Mucosa of rectum (tissue), 2 donors: ENCODE measurements around the gene MTMR1.

Experiments used
- H3K27ac ChIP-seq, 2 donors: one replicate each; pipeline ENCODE4 v1.7.0; 2013; ENCODE audit warnings: inconsistent platforms in 2 of 2, low read depth in 2 of 2, low read length in 2 of 2
- H3K27me3 ChIP-seq, 2 donors: one replicate each; pipeline ENCODE4 v1.7.0; 2013; ENCODE audit warnings: low read length in 2 of 2; ENCODE audit not compliant: control insufficient read depth in 2 of 2, insufficient read depth in 2 of 2
- H3K36me3 ChIP-seq, 2 donors: one replicate each; pipeline ENCODE4 v1.7.0; 2013; ENCODE audit warnings: low read length in 2 of 2; ENCODE audit not compliant: control insufficient read depth in 2 of 2, insufficient read depth in 2 of 2
- H3K4me1 ChIP-seq, 2 donors: one replicate each; pipeline ENCODE4 v1.7.0; 2013; ENCODE audit warnings: low read length in 2 of 2, mild to moderate bottlenecking in 1 of 2; ENCODE audit not compliant: control insufficient read depth in 2 of 2, insufficient read depth in 2 of 2
- H3K4me3 ChIP-seq, 2 donors: one replicate each; pipeline ENCODE4 v1.7.0; 2013; ENCODE audit warnings: low read length in 2 of 2
- H3K9ac ChIP-seq, 2 donors: one replicate each; pipeline ENCODE4 v1.7.0; 2013; ENCODE audit warnings: low read length in 2 of 2, low read depth in 1 of 2, mild to moderate bottlenecking in 1 of 2
- H3K9me3 ChIP-seq, 2 donors: one replicate each; pipeline ENCODE4 v1.7.0; 2013; ENCODE audit warnings: low read length in 2 of 2; ENCODE audit not compliant: control insufficient read depth in 2 of 2
- donor health status: healthy.
- donor health status: Normal muscosa, but diverticular disease.

The MTMR1 gene

DNA sequence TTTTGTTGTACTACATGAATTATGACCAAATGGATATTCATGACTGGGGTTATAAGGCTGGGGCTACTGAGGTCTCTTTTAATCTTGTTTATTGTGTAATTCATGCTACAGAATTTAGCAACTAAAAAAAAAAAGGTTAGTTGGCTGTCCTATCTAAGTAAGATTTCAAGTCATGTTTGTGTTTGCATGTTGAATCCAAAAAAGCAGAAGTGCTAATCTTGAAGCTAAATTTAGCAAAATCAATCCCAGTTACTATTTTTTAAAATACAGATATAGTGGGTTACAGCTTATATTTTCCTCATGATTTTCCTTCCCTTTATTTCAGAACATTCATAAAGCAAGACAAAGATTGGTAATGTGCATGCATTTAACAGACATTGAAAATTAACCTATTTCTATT lies 19.4 kb downstream of the MTMR1 start:
- Histone ChIP-seq H3K4me3 (no peak overlapping the region), H3K9me3 (no peaks in the 10 kb centered on the region), H3K9ac (no peak overlapping the region), H3K36me3 (no peaks in the 10 kb centered on the region), H3K4me1 (no peaks in the 10 kb centered on the region), H3K27ac (no peak overlapping the region), H3K27me3 (no peaks in the 10 kb centered on the region)

DNA sequence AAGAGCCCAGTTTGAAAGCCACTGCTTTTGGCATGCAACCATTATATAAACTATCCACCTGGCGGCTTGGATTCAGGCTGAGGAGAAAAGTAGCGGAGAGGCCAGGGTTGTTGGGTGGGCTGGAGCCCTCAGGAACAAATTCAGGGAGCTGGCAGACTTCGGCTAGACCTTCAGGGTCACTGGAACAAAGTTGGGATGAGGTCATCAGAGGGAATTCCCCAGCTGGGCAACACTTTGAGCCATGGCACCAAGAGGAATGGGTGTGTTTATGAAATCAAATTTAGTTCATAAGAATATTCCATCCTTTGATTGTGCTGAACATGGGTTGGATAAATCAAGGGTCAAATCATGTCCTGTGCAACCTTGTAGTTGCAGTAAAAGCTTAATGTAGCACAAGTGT lies 22.0 kb downstream of the MTMR1 start:
- no peaks in the 10 kb centered on the region for H3K27me3 ChIP-seq
- H3K4me3 ChIP-seq, result no peak overlapping the region
- no peaks in the 10 kb centered on the region for H3K36me3 ChIP-seq
- H3K9me3 ChIP-seq, result no peaks in the 10 kb centered on the region
- H3K9ac ChIP-seq, result no peak overlapping the region
- H3K4me1 ChIP-seq, result no peaks in the 10 kb centered on the region
- no peak overlapping the region for H3K27ac ChIP-seq

DNA sequence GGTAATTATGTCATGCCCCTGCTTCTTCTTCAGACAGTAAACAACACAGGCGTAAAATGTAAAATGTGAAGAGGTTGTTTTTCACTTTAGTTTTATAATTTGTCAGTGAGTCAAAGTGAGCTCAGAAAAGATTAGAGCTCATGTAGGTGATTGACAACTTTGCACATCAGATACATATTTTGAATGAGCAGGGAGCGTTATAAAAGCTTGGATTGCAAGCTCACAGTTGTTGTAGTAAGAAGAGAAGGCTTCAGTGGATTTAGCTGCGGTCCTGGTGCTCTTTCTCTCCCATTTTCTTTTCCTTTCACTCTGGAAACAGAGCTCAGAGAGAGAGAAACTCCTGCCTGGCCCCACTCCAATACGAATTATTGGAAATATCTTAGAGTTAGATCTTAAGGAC lies 26.4 kb downstream of the MTMR1 start:
- Histone ChIP-seq H3K4me3 (no peak overlapping the region), H3K9ac (no peak overlapping the region), H3K4me1 (no peaks in the 10 kb centered on the region), H3K36me3 (no peaks in the 10 kb centered on the region), H3K9me3 (no peaks in the 10 kb centered on the region), H3K27me3 (no peaks in the 10 kb centered on the region), H3K27ac (no peak overlapping the region)

DNA sequence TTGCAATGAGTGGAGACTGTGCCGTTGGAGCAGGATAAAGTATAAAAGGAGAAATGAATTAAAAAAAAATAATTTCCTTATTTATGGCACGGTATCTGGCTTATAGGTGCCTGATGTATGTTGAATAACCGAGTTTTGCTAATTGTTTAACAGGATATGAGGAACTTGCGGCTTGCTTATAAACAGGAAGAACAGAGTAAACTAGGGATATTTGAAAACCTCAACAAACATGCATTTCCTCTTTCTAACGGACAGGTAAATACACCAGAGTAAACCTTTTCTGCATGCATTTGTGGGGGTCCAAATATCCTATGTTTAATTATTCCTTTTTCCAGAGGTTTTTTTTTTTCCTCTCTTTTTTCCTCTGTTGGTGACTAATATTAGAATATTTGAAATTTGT lies 36.8 kb downstream of the MTMR1 start:
- Histone ChIP-seq H3K27ac (no peak overlapping the region), H3K4me3 (no peak overlapping the region), H3K4me1 (no peaks in the 10 kb centered on the region), H3K9ac (no peak overlapping the region), H3K27me3 (no peaks in the 10 kb centered on the region), H3K9me3 (no peaks in the 10 kb centered on the region), H3K36me3 (peaks cover 11 to 19% of the 10 kb centered on the region in 2 donors)

DNA sequence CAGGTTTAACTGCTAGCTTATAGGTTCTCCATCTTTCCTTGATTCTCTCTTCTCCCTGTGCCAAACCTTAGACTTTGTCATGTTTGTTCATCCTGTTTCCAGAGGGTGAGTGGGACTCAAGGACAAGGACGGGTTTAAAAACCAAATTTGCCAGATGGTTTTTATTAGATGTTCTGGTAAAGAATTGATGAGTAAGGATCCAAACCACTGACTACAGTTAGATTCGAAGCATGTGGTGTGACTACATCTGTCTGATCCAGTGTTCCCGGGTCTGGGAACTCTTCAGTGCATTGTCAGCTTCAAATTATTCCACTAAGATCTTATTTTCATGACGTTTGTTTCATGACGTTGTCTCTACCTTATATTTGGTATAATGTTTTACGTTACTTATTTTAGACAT lies 37.5 kb downstream of the MTMR1 start:
- Histone ChIP-seq H3K27ac (no peak overlapping the region), H3K4me3 (no peak overlapping the region), H3K27me3 (no peaks in the 10 kb centered on the region), H3K36me3 (peaks cover 11 to 20% of the 10 kb centered on the region in 2 donors), H3K9me3 (no peaks in the 10 kb centered on the region), H3K9ac (no peak overlapping the region), H3K4me1 (no peaks in the 10 kb centered on the region)

DNA sequence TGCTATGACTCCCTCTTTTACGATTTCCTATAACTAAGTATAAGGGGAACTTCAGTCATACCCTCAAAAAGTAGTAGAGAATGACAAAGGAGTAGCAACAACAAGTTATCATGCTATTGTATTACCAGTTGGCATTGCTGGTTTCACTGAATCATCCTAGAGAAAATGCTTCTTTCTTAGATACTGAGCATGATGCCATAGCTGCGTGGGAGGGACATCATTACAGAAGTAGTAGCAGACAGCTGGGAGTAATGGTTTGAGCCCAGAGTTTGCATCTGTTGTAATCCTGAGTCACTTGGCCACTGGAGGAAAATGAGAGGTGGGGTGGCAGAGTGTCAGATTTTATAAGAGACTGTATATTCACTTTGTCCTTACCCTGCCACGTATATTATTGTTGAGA lies 38.6 kb downstream of the MTMR1 start:
- H3K27me3 ChIP-seq, result no peaks in the 10 kb centered on the region
- H3K27ac ChIP-seq, result no peak overlapping the region
- peaks cover 11 to 25% of the 10 kb centered on the region in 2 donors for H3K36me3 ChIP-seq
- no peak overlapping the region for H3K9ac ChIP-seq
- no peaks in the 10 kb centered on the region for H3K9me3 ChIP-seq
- no peak overlapping the region for H3K4me3 ChIP-seq
- no peaks in the 10 kb centered on the region for H3K4me1 ChIP-seq

DNA sequence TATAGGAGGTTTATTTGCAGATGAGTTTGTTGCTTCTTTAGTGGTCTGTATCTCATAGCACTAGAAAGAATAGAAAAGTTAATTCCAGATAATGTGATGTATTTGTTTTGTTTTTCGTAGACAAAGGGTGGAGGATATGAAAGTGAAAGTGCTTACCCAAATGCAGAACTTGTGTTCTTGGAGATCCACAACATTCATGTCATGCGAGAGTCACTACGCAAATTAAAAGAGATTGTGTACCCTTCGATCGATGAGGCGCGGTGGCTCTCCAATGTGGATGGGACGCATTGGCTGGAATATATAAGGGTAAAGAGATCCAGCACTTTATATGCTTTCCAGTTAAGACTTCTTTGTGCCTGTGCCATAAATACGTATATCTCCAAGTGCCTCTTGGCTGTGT lies 43.3 kb downstream of the MTMR1 start:
- Histone ChIP-seq H3K4me1 (no peaks in the 10 kb centered on the region), H3K36me3 (peaks cover 25 to 30% of the 10 kb centered on the region in 2 donors), H3K27me3 (no peaks in the 10 kb centered on the region), H3K27ac (no peak overlapping the region), H3K9me3 (no peaks in the 10 kb centered on the region), H3K4me3 (no peak overlapping the region), H3K9ac (no peak overlapping the region)

DNA sequence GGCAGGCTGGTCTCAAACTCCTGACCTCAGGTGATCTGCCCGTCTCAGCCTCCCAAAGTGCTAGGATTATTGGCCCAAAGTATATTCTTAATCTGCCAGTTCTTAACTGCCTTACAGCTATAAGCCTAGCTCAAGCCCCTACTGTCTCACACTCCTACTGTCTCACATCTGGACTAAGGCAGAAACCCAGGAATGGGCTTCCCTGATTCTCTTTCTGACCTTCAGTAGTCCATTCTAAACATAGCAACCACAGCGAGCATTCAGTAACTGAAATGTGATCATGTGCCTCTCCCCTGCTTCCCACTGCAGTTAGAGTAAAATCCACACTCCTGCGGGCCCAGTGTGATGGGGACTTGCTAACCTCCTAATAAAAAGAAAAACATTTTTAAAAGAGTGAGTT lies 58.9 kb downstream of the MTMR1 start:
- Histone ChIP-seq H3K9ac (no peak overlapping the region), H3K9me3 (no peaks in the 10 kb centered on the region), H3K36me3 (peaks cover 4 to 12% of the 10 kb centered on the region in 2 donors), H3K4me3 (no peak overlapping the region), H3K27me3 (no peaks in the 10 kb centered on the region), H3K4me1 (no peaks in the 10 kb centered on the region), H3K27ac (no peak overlapping the region)

DNA sequence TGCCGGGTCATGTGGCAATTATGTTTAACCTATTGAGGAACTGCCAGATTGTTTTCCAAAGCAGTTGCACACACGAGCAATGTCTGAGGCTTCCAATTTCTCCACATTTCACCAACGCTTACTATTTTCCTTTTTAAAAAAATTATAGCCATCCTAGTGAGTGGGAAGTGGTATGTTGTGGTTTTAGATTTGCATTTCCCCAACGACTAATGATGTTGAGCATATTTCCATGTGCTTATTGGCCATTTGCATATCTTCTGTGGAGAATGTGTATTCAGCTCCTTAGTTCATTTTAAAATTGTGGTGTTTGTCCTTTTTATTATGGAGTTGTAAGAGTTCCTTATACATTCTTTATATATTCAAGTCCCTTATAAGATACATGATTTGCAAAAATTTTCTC lies 60.2 kb downstream of the MTMR1 start:
- Histone ChIP-seq H3K27ac (no peak overlapping the region), H3K9me3 (no peaks in the 10 kb centered on the region), H3K4me3 (no peak overlapping the region), H3K4me1 (no peaks in the 10 kb centered on the region), H3K27me3 (no peaks in the 10 kb centered on the region), H3K9ac (no peak overlapping the region), H3K36me3 (peaks cover 4 to 19% of the 10 kb centered on the region in 2 donors)

DNA sequence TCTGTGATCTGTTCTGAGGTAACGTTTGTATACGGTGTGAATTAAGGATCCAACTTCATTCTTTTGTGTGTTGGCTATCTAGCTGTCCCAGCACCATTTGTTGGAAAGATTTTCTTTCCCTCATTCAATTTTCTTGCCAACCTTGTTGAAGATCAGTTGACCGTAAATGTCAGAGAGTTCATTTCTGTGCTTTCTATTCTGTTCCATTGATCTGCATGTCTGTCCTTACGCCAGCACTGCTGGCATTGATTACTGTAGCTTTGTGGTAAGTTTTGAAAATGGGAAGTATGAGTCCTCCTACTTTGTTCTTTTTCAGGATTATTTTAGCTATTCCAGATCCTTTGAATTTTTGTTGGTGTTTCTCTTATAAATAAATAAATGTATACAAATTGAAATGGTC lies 60.8 kb downstream of the MTMR1 start:
- Histone ChIP-seq H3K4me3 (no peak overlapping the region), H3K36me3 (peaks cover 4 to 19% of the 10 kb centered on the region in 2 donors), H3K27ac (no peak overlapping the region), H3K9me3 (no peaks in the 10 kb centered on the region), H3K4me1 (no peaks in the 10 kb centered on the region), H3K27me3 (no peaks in the 10 kb centered on the region), H3K9ac (no peak overlapping the region)

DNA sequence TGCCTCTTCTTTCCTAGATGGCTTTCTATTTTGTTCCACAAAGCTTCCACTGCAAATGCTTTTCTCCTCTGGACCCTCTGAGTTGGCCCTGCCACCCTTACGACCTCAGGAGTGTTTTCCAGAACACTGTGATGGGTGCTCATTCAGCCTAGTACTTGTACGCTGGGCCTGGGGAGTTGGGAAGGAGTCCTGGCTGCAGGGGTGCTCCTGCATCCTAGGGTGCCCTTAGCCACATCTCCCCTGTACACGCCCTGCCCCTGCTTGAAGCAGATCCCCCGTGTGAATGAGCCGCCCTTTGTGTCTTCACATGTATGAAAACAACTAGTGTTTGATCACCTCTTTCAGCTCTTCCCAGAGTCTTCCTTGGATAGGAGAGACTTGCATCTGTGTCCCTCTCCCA lies 64.2 kb downstream of the MTMR1 start:
- H3K27me3 ChIP-seq, result no peaks in the 10 kb centered on the region
- no peak overlapping the region for H3K27ac ChIP-seq
- no peaks in the 10 kb centered on the region for H3K9me3 ChIP-seq
- no peak overlapping the region for H3K9ac ChIP-seq
- no peaks in the 10 kb centered on the region for H3K4me1 ChIP-seq
- H3K36me3 ChIP-seq, result peaks cover 0 to 15% of the 10 kb centered on the region in 2 donors
- H3K4me3 ChIP-seq, result no peak overlapping the region
